Activated CD8-positive, alpha-beta memory T cell treated with anti-CD3 and anti-CD28 coated beads, Interleukin-2, amount 10 ng/mL, durations not matched to agents 7 days and 5 days (primary cell): ENCODE measurements around the gene BSG. TPM values are rescaled to one million over a fixed set of nuclear protein-coding genes. Genes with fewer than 3 reads are reported as not detected.
"Not testable (repeated sequence)": the region's sequence is repeated elsewhere in the genome, so short reads cannot be mapped to it uniquely, and the experiment has no call there.

Experiments
- ATAC-seq: fragments of 150-1000 bp; cut with Tn5 transposase; one replicate; pipeline ENCODE4 v1.10.0; 2021; ENCODE audit warnings: moderate library complexity
- CTCF ChIA-PET: fragments of 350-600 bp; sonication (Branson Sonifier 250); formaldehyde crosslinking; loops from one replicate; lab custom pipeline; 2021; ENCODE audit warnings: antibody characterized with exemption; lab: Charles Lee
- DNase-seq: peaks from one replicate; pipeline ENCODE4 v3.0.0-alpha.2; 2020
- H3K27ac Mint-ChIP-seq: one replicate; pipeline ENCODE4 v1.8.0; 2021; ENCODE audit warnings: mild to moderate bottlenecking, mixed read lengths
- H3K27me3 Mint-ChIP-seq: one replicate; pipeline ENCODE4 v1.8.0; 2021; ENCODE audit warnings: mixed read lengths
- H3K36me3 Mint-ChIP-seq: one replicate; pipeline ENCODE4 v1.8.0; 2021; ENCODE audit warnings: mild to moderate bottlenecking, mixed read lengths
- H3K4me1 Mint-ChIP-seq: one replicate; pipeline ENCODE4 v1.8.0; 2021; ENCODE audit warnings: mixed read lengths
- H3K4me3 Mint-ChIP-seq: one replicate; pipeline ENCODE4 v1.8.0; 2021; ENCODE audit warnings: mild to moderate bottlenecking, moderate library complexity, mixed read lengths
- H3K9me3 Mint-ChIP-seq: one replicate; pipeline ENCODE4 v1.8.0; 2022; ENCODE audit warnings: low read depth, mixed read lengths
- total RNA-seq, 2 experiments: library from RNA; stranded (reverse); gene quantifications; one replicate each; pipeline ENCODE4 v1.2.3, GENCODE V29; 2021

BSG gene
- total RNA-seq, 2 experiments from 2014 or later, result 206 to 225 TPM

- no peaks in the 10 kb centered on the region for H3K27me3 Mint-ChIP-seq
- peaks cover 11% of the 10 kb centered on the region for H3K4me1 Mint-ChIP-seq
- no peaks in the 10 kb centered on the region for H3K9me3 Mint-ChIP-seq
- H3K27ac Mint-ChIP-seq, result no peak overlapping the region
- no peak for DNase-seq
- H3K36me3 Mint-ChIP-seq, result no peaks in the 10 kb centered on the region
- ATAC-seq, result no peak
- H3K4me3 Mint-ChIP-seq, result no peak overlapping the region
- CTCF ChIA-PET, result no interaction called here
Measured at GRCh38 chr19:580274-580835, 8.0 kb downstream of the BSG start.

- H3K27me3 Mint-ChIP-seq, result peaks cover 3% of the 10 kb centered on the region
- H3K9me3 Mint-ChIP-seq, result no peaks in the 10 kb centered on the region
- DNase-seq, result no peak
- no peak overlapping the region for H3K27ac Mint-ChIP-seq
- CTCF ChIA-PET, result no interaction called here
- peaks cover 3% of the 10 kb centered on the region for H3K4me1 Mint-ChIP-seq
- no peak for ATAC-seq
- no peaks in the 10 kb centered on the region for H3K36me3 Mint-ChIP-seq
- no peak overlapping the region for H3K4me3 Mint-ChIP-seq
Measured at GRCh38 chr19:581399-582111, 9.2 kb downstream of the BSG start.

GRCh38 chr19:582497-583197, 10.3 kb downstream of the BSG start:
- CTCF ChIA-PET, result interaction anchor here (2.8 kb wide), 1 partner anchor 42 kb away, joined by 10 read pairs; no protein-coding TSS in a partner anchor
- no peaks in the 10 kb centered on the region for H3K36me3 Mint-ChIP-seq
- ATAC-seq, result no peak

GRCh38 chr19:583198-583967, 11.0 kb downstream of the BSG start:
- Mint-ChIP-seq H3K36me3 (no peaks in the 10 kb centered on the region), H3K27me3 (peaks cover 8% of the 10 kb centered on the region)
- CTCF ChIA-PET, result interaction anchor here (0.9 to 2.9 kb wide), 13 partner anchors 8 to 154 kb away, joined by 3 to 14 read pairs (median 7); partner anchors contain the start of genes BSG and CDC34

More at GRCh38 chr19:582497-583197, 10.3 kb downstream of the BSG start:
- peaks cover 3% of the 10 kb centered on the region for H3K27me3 Mint-ChIP-seq
- no peaks in the 10 kb centered on the region for H3K9me3 Mint-ChIP-seq
- DNase-seq, result no peak
- H3K27ac Mint-ChIP-seq, result no peak overlapping the region
- H3K4me3 Mint-ChIP-seq, result no peak overlapping the region
- H3K4me1 Mint-ChIP-seq, result no peaks in the 10 kb centered on the region

GRCh38 chr19:583968-584239, 11.5 kb downstream of the BSG start:
- H3K4me1 Mint-ChIP-seq, result no peaks in the 10 kb centered on the region
- CTCF ChIA-PET, result interaction anchor here (0.6 to 2.9 kb wide), 21 partner anchors 9 to 153 kb away, joined by 3 to 14 read pairs (median 5); partner anchors contain the start of genes BSG and CDC34
- no peaks in the 10 kb centered on the region for H3K9me3 Mint-ChIP-seq
- DNase-seq (no peak), ATAC-seq (no peak)
- H3K27me3 Mint-ChIP-seq, result peaks cover 12% of the 10 kb centered on the region
- no peaks in the 10 kb centered on the region for H3K36me3 Mint-ChIP-seq
- H3K4me3 Mint-ChIP-seq, result no peak overlapping the region
- no peak overlapping the region for H3K27ac Mint-ChIP-seq

More at GRCh38 chr19:583198-583967, 11.0 kb downstream of the BSG start:
- Mint-ChIP-seq H3K4me1 (no peaks in the 10 kb centered on the region), H3K4me3 (no peak overlapping the region), H3K27ac (no peak overlapping the region), H3K9me3 (no peaks in the 10 kb centered on the region)
- no peak for ATAC-seq
- no peak for DNase-seq

- Mint-ChIP-seq H3K27me3 (peaks cover 15% of the 10 kb centered on the region), H3K27ac (no peak overlapping the region), H3K36me3 (no peaks in the 10 kb centered on the region), H3K4me1 (peaks cover 2% of the 10 kb centered on the region), H3K9me3 (no peaks in the 10 kb centered on the region), H3K4me3 (no peak overlapping the region)
- ATAC-seq, result peak; percentile 70
- CTCF ChIA-PET, result interaction anchor here (0.6 to 2.9 kb wide), 22 partner anchors 8 to 819 kb away, joined by 3 to 14 read pairs (median 4); partner anchors contain the start of genes BSG and CDC34
- DNase-seq, result peak; percentile 66
Measured at GRCh38 chr19:584240-585001, 12.0 kb downstream of the BSG start.

GRCh38 chr19:585146-585545, 12.8 kb downstream of the BSG start:
- H3K27me3 Mint-ChIP-seq, result peaks cover 15% of the 10 kb centered on the region
- not testable (repeated sequence) for H3K27ac Mint-ChIP-seq, H3K9me3 Mint-ChIP-seq, H3K4me3 Mint-ChIP-seq, DNase-seq, H3K4me1 Mint-ChIP-seq, H3K36me3 Mint-ChIP-seq, ATAC-seq
- CTCF ChIA-PET, result interaction anchor here (1.2 to 2.9 kb wide), 11 partner anchors 10 to 149 kb away, joined by 3 to 14 read pairs (median 7); partner anchors contain the start of genes BSG and CDC34

GRCh38 chr19:585551-586110, 13.2 kb downstream of the BSG start:
- ATAC-seq (no peak), DNase-seq (no peak)
- Mint-ChIP-seq H3K9me3 (no peaks in the 10 kb centered on the region), H3K4me3 (no peak overlapping the region), H3K36me3 (no peaks in the 10 kb centered on the region), H3K4me1 (peaks cover 2% of the 10 kb centered on the region), H3K27me3 (peaks cover 17% of the 10 kb centered on the region), H3K27ac (no peak overlapping the region)
- CTCF ChIA-PET, result interaction anchor here (1.0 to 2.9 kb wide), 4 partner anchors 12 to 148 kb away, joined by 3 to 14 read pairs (median 8); partner anchors contain the start of gene CDC34

GRCh38 chr19:588093-588740, 15.8 kb downstream of the BSG start:
- Mint-ChIP-seq H3K36me3 (no peaks in the 10 kb centered on the region), H3K9me3 (no peaks in the 10 kb centered on the region), H3K4me1 (peaks cover 2% of the 10 kb centered on the region), H3K27ac (no peak overlapping the region), H3K4me3 (no peak overlapping the region), H3K27me3 (peaks cover 31% of the 10 kb centered on the region)
- CTCF ChIA-PET, result interaction anchor here (1.3 to 1.6 kb wide), 2 partner anchors 77 to 78 kb away, joined by 3 read pairs; no protein-coding TSS in a partner anchor
- DNase-seq, result peak; percentile 72
- peak; percentile 54 for ATAC-seq

- no peaks in the 10 kb centered on the region for H3K9me3 Mint-ChIP-seq
- H3K36me3 Mint-ChIP-seq, result no peaks in the 10 kb centered on the region
- ATAC-seq, result no peak
- no peak overlapping the region for H3K4me3 Mint-ChIP-seq
- DNase-seq, result no peak
- no peak overlapping the region for H3K27ac Mint-ChIP-seq
- H3K27me3 Mint-ChIP-seq, result peaks cover 37% of the 10 kb centered on the region
- H3K4me1 Mint-ChIP-seq, result peaks cover 2% of the 10 kb centered on the region
- CTCF ChIA-PET, result interaction anchor here (1.3 kb wide), 1 partner anchor 78 kb away, joined by 3 read pairs; no protein-coding TSS in a partner anchor
Measured at GRCh38 chr19:588741-589692, 16.6 kb downstream of the BSG start.
